Measurements from ENCODE around the gene BAZ2B. TPM values are rescaled to one million over a fixed set of nuclear protein-coding genes. Genes with fewer than 3 reads are reported as not detected.
"Not testable (repeated sequence)": the region's sequence is repeated elsewhere in the genome, so short reads cannot be mapped to it uniquely, and the experiment has no call there.

Gene BAZ2B
- total RNA-seq (2014; rRNA removed), result 28.1 and 37.4 TPM in 2 replicates
- 6.9 TPM for polyA plus RNA-seq (2012)

DNA sequence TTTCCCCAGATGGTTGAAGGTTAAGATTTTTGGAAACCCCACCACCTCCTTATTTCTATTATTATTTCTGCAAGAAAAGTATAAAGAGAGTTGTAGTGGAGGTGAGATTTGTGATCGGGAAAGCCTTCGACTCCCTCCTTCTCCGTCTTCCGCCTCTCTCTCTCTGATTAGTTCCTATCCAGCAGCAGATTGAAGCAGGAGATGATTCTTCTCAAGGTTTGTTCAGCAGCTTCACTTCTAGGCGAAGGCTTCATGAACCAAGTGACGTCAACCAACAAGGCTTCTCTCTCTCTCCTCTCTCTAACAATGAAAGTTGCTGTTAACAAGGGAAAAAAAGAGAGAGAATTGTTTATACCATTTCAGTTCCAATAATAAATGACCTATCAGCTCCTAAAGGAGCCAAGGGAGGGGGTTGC, at the start of gene BAZ2B:
Gene BAZ2B (minus strand): TSS at position 263 of the 416 bp plus-strand sequence. CDS start 137,829 bp downstream, outside the sequence.
- peak; percentile 79 for DNase-seq (ENCODE audit: low read depth)

DNA sequence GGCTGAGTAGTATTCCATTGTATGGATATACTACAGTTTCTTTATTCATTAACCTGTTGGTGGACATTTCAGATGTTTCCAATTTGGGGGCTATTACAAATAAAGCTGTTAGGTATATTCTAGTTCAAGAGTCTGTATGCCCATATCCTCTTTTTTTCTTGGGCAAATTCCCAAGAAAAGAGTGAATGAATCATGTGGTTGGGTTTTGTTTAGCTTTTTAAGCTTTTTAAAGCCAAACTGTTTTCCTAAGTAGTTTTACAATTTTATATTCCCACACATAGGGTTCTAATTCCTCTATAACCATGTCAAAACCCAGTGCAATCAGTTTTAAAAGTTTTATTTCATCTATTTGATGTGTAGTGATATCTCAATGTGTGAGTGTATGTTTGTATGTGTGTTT, 44.9 kb upstream of the BAZ2B start:
- peak; percentile 33 for DNase-seq (ENCODE audit: low read depth)

GRCh38 chr2:159658881-159659873, 42.8 kb upstream of the BAZ2B start:
- no peak for DNase-seq (ENCODE audit: low read depth)

DNA sequence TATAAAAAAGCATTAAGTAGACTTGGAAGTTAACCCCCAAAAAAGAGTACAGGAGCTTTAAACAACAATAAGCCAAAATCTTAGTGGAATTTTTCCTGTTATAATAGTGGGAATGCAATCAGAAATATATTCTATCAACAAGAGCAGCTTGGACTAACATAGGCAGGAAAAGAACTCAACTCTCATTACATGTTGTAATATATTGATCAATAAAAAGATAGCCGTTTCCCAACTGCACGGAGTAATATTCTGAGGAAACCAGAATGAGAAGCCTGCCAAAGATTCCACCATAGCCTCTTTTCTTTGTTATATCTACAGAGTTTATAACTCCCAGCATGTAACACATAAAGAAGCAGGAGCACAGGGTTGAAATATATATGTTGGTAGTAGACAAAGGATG, 37.6 kb upstream of the BAZ2B start:
- no peak for DNase-seq (ENCODE audit: low read depth)

DNA sequence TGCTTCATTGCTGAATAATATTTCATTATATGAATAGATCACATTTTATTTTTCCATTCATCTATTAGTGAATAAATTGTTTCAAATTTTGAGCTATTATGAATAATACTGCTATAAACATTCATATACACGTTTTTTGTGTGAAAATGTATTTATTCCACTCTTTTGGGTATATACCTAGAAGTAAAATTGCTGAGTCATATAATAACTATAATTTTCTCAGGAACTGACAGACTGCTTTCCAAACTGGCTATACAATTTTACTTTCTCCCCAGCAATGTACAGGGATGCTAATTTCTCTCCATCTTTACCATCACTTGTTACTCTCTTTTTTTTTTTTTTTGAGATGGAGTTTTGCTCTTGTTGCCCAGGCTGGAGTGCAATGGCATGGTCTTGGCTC, 35.5 kb upstream of the BAZ2B start:
- DNase-seq (ENCODE audit: low read depth), result no peak

DNA sequence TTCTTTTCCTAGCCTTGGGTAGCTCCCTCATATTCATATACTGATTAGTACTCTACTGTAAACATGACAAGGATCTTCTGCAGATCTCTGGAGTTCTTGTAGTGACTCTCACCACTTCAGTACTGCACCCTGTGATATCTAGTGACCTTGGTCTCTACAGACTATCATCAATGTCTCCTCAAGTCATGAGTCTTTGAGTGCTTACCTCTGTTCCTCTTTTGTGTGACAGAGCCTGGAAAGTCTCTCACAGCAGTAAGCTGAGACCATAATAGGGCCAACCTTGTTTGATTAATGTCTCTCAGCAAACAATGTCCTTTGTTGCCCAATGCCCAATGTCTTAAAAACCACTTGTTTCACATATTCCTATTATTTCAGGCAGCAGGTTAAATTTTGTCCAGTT, 34.2 kb upstream of the BAZ2B start:
- DNase-seq (ENCODE audit: low read depth), result no peak

GRCh38 chr2:159648643-159649042, 32.3 kb upstream of the BAZ2B start:
- no peak for DNase-seq (ENCODE audit: low read depth)

DNA sequence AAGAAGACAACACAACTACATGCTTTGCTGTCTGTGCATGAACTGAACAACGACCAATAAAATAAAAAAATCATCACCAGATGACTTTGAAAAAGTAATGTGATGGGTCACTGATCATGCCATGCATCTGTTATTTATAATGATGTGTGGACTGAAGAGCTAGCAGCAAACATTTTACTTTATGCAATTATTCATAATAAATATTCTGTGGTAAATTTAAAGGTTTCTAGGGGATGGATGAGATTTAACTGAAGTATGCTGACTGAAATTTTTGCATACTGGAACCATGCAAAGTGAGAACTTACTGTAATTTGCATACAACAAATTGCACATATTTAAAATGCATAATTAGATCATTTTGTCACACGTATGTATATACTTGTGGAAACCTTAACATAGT, 31.3 kb upstream of the BAZ2B start:
- DNase-seq (ENCODE audit: low read depth), result no peak

- DNase-seq (ENCODE audit: low read depth), result peak; percentile 73
Measured at GRCh38 chr2:159640176-159640575, 23.8 kb upstream of the BAZ2B start.

GRCh38 chr2:159639712-159640111, 23.4 kb upstream of the BAZ2B start:
- DNase-seq (ENCODE audit: low read depth), result no peak

DNA sequence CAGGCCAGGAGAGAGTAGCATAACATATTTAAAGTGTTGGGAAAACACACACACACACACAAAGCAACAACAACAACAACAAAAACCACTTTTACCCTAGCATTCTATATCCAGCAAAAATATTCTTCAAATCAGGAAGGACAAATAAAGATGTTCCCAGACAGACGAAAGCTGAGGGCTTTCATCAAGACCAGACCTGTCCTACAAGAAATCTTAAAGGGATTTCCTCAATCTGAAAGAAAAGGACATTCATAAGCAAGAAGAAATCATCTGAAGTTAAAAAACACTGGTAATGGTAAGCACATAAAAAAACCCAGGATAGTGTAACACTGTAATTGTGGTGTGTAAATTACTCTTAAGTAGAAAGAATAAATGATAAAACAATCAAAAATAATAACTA, 22.7 kb upstream of the BAZ2B start:
- DNase-seq (ENCODE audit: low read depth), result no peak

DNA sequence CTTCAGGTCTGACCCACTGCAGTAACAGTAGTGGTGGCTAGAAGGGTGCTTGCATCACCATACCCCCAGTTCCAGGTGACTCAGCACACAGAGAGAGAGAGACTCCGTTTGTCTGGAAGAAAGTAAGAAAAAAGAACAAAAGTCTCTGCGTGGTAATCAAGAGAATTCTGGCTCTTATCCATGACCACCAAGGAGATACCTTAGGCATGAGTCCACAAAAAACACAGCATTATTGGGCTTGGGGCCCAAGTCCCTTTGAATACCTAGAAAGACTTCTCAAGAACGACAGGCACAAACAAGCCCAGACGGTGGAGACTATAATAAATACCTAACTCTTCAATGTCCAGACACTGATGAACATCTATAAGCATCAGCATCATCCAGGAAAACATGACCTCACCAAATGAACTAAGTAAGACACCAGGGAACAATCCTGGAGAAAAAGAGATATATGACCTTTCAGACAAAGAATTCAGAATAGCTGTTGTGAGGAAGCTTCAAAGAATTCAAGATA, 21.7 kb upstream of the BAZ2B start:
- peak; percentile 78 for DNase-seq (ENCODE audit: low read depth)

DNA sequence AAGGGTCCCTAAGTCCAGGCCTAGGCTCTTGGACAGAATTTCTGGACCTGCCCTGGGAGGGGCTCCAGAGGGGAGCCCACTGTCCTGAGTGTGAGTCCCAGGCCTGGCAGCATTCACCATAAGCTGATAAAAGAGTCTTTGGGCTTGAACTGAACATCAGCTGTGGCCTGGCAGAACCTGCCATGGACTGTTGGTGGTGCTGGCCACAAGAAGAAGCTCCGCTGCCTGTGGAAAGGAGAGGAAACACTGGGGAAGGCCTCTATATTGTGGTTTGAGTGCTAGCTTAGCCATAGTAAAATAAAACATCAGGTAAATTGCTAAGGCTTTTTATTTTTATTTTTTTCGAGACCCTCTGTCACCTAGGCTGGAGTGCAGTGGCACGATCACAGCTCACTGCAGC, 20.9 kb upstream of the BAZ2B start:
- DNase-seq (ENCODE audit: low read depth), result no peak

GRCh38 chr2:159635006-159635789, 18.9 kb upstream of the BAZ2B start:
- DNase-seq (ENCODE audit: low read depth), result peak; percentile 77

GRCh38 chr2:159633219-159633618, 16.9 kb upstream of the BAZ2B start:
- DNase-seq (ENCODE audit: low read depth), result no peak

DNA sequence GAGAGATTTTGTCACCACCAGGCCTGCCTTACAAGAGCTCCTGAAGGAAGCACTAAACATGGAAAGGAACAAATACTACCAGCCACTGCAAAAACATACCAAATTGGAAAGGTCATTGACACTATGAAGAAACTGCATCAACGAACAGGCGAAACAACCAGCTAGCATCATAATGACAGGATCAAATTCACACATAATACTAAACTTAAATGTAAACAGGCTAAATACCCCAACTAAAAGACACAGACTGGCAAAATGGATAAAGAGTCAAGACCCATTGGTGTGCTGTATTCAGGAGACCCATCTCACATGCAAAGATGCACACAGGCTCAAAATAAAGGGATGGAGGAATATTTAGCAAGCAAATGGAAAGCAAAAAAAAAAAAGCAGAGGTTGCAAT, 9.3 kb upstream of the BAZ2B start:
- not testable (repeated sequence) for DNase-seq (ENCODE audit: low read depth)

DNA sequence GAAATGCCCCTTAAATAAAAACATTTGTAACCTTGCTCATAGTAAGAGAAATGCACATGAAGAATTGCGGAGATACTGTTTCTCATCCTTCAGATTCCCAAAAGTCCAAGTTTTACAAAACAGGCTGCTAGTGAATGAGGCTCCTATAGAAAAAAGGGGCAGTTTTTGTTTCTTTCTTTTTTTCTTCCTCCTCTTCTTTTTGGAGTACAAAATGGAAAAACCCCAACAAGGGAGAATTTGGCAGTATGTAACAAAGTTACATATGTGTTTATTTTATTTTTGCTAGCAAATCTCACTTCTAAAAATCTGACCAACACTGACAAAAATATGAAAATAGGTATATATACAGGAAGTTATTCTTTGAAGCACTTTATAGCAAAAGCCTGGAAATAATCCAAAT, 7.1 kb upstream of the BAZ2B start:
- no peak for DNase-seq (ENCODE audit: low read depth)

- no peak for DNase-seq (ENCODE audit: low read depth)
Measured at GRCh38 chr2:159622966-159623365, 6.6 kb upstream of the BAZ2B start.

GRCh38 chr2:159620796-159621195, 4.4 kb upstream of the BAZ2B start:
- DNase-seq (ENCODE audit: low read depth), result no peak

DNA sequence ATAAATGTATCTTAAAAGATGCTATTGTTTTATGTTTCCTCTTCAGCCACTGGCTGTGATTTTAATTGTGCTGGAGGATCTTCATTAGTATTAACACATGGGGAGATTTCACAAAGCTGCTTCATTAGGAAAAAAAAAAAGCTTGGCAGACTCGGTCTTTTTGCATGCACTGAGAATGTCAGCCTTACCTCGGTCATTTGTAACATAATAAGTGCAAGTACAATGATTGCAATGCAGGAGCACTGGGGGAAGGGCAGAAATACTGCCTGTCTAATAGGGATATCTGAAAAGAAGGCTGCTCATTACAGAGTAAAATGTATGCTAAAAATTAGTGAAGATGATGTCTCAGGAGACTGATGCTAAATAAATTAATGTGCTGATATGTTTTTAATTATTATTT, 1.3 kb upstream of the BAZ2B start:
- no peak for DNase-seq (ENCODE audit: low read depth)

- DNase-seq (ENCODE audit: low read depth), result no peak
Measured at GRCh38 chr2:159617100-159617499, 752 bp upstream of the BAZ2B start.

All from LHCN-M2 (cell line).